ENCODE data around the gene ZNF165.

DNA sequence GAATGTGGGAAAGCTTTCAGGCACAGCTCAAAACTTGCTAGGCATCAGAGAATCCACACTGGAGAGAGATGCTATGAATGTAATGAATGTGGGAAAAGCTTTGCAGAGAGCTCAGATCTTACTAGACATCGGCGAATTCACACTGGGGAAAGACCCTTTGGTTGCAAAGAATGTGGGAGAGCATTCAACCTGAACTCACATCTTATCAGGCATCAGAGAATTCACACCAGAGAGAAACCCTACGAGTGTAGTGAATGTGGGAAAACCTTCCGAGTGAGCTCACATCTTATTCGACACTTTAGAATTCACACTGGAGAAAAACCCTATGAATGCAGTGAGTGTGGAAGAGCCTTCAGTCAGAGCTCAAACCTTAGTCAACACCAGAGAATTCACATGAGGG lies 8.7 kb downstream of the ZNF165 start:
- TF ChIP-seq, protein P1, sequence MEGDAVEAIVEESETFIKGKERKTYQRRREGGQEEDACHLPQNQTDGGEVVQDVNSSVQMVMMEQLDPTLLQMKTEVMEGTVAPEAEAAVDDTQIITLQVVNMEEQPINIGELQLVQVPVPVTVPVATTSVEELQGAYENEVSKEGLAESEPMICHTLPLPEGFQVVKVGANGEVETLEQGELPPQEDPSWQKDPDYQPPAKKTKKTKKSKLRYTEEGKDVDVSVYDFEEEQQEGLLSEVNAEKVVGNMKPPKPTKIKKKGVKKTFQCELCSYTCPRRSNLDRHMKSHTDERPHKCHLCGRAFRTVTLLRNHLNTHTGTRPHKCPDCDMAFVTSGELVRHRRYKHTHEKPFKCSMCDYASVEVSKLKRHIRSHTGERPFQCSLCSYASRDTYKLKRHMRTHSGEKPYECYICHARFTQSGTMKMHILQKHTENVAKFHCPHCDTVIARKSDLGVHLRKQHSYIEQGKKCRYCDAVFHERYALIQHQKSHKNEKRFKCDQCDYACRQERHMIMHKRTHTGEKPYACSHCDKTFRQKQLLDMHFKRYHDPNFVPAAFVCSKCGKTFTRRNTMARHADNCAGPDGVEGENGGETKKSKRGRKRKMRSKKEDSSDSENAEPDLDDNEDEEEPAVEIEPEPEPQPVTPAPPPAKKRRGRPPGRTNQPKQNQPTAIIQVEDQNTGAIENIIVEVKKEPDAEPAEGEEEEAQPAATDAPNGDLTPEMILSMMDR (IDR thresholded peaks at IDR 0.05; ENCODE audit: low read length): no peak
- no peak for TF ChIP-seq EZH2 (optimal IDR thresholded peaks at IDR 0.05; ENCODE audit: low read depth, low read length)
- TF ChIP-seq EZH2phosphoT487 (IDR thresholded peaks at IDR 0.05; ENCODE audit: low read length): no peak

Data from MM.1S (cell line).